Lung (tissue), 12 donors: ENCODE measurements around the gene SUSD4. TPM values are rescaled to one million over a fixed set of nuclear protein-coding genes. Genes with fewer than 3 reads are reported as not detected.
"Not testable (repeated sequence)": the region's sequence is repeated elsewhere in the genome, so short reads cannot be mapped to it uniquely, and the experiment has no call there.

ENCODE experiments used
- ATAC-seq: fragments of 200-7000 bp; cut with Tn5 transposase; one replicate; pipeline ENCODE4 v1.9.1; 2020; ENCODE audit warnings: moderate number of reproducible peaks; ENCODE audit not compliant: insufficient read depth, low FRiP score
- DNase-seq, 3 donors: peaks; one replicate each; pipeline ENCODE4 v3.0.0-alpha.2; 2013 to 2017
- H3K27ac ChIP-seq, 2 donors: one replicate each; pipeline ENCODE4 v1.5.1; 2013; ENCODE audit warnings: mild to moderate bottlenecking in 2 of 2, moderate library complexity in 2 of 2, control low read depth in 1 of 2, inconsistent platforms in 1 of 2, low read depth in 1 of 2, low read length in 1 of 2
- H3K27me3 ChIP-seq, 3 donors: one replicate each; pipeline ENCODE4 v1.5.1; 2013; ENCODE audit warnings: low read length in 2 of 3; ENCODE audit not compliant: control insufficient read depth in 3 of 3, insufficient read depth in 3 of 3
- H3K36me3 ChIP-seq, 4 donors: one replicate each; pipeline ENCODE4 v1.5.1; 2013; ENCODE audit warnings: low read length in 4 of 4, mild to moderate bottlenecking in 1 of 4, moderate library complexity in 1 of 4; ENCODE audit not compliant: control insufficient read depth in 4 of 4, insufficient read depth in 4 of 4
- H3K4me1 ChIP-seq, 5 donors: one replicate each; pipeline ENCODE4 v1.5.1; 2013; ENCODE audit warnings: low read length in 5 of 5, mild to moderate bottlenecking in 2 of 5, moderate library complexity in 1 of 5; ENCODE audit not compliant: control insufficient read depth in 5 of 5, insufficient read depth in 5 of 5
- H3K4me3 ChIP-seq: one replicate; pipeline ENCODE4 v1.5.1; 2013; ENCODE audit warnings: mild to moderate bottlenecking, control low read depth, moderate library complexity
- H3K9ac ChIP-seq, 2 donors: one replicate each; pipeline ENCODE4 v1.5.1; 2013; ENCODE audit warnings: low read length in 2 of 2, control low read depth in 1 of 2; ENCODE audit not compliant: insufficient read depth in 1 of 2
- H3K9me3 ChIP-seq, 4 donors: one replicate each; pipeline ENCODE4 v1.5.1; 2013; ENCODE audit warnings: low read length in 3 of 4, mild to moderate bottlenecking in 1 of 4, moderate library complexity in 1 of 4; ENCODE audit not compliant: control insufficient read depth in 4 of 4, insufficient read depth in 3 of 4
- CTCF ChIP-seq: IDR thresholded peaks from 2 replicates; pipeline ENCODE4 v1.5.1; 2012; ENCODE audit warnings: mild to moderate bottlenecking; ENCODE audit errors: control extremely low read depth, extremely low read depth
- WGBS, 2 donors: extraction: QIAGEN DNeasy Blood & Tissue Kit; methylation state at CpG; one replicate each; pipeline ENCODE4 v1.1.7; 2013; 5-methylcytosine and 5-hydroxymethylcytosine counted together
- polyA plus RNA-seq, 2 donors: library from polyadenylated mRNA; stranded (reverse); fragments of 200-250 nt; gene quantifications; one replicate each; pipeline ENCODE4 v1.2.1, GENCODE V29; 2013
- total RNA-seq, 2 donors: library from RNA; depleted of rRNA in 1 of 2; stranded (reverse); fragments of >200 nt in 1 of 2; gene quantifications; one replicate each; pipeline ENCODE4 v1.2.1, GENCODE V29; 2014 to 2021
- donor health status: control.
- donor health status: control.
- donor health status: Bipolar disorder and iron deficiency.
- donor health status: healthy.
- donor health status: DM: yes; HTN: yes; CAD: no.

SUSD4 gene
- total and polyA plus RNA-seq, 4 donors: 2.8 to 17.0 (median 4.9) TPM

GRCh38 chr1:223253916-223254315 is 110.1 kb downstream of the SUSD4 start:
- no peak for TF ChIP-seq CTCF
- Histone ChIP-seq H3K9me3 (no peaks in the 10 kb centered on the region), H3K9ac (no peak overlapping the region), H3K4me1 (peaks cover 0 to 3% (median 0%) of the 10 kb centered on the region in 5 donors), H3K36me3 (no peaks in the 10 kb centered on the region), H3K4me3 (no peak overlapping the region), H3K27me3 (no peaks in the 10 kb centered on the region), H3K27ac (no peak overlapping the region)
- WGBS, 2 donors: 75 to 98% methylated on average over 3 of the region's 3 CpGs
- DNase-seq (no peak), ATAC-seq (no peak)

- DNase-seq, H3K27ac ChIP-seq, H3K9me3 ChIP-seq, H3K36me3 ChIP-seq, H3K4me3 ChIP-seq, H3K27me3 ChIP-seq, ATAC-seq, H3K9ac ChIP-seq, H3K4me1 ChIP-seq: not testable (repeated sequence)
- 88 to 91% methylated on average over 2 of the region's 2 CpGs for WGBS, 2 donors
Measured at GRCh38 chr1:223251387-223251786, 112.6 kb downstream of the SUSD4 start.

- Histone ChIP-seq H3K9me3 (no peaks in the 10 kb centered on the region), H3K36me3 (no peaks in the 10 kb centered on the region), H3K9ac (no peak overlapping the region), H3K4me3 (no peak overlapping the region), H3K27ac (no peak overlapping the region), H3K4me1 (peaks cover 0 to 3% (median 0%) of the 10 kb centered on the region in 5 donors), H3K27me3 (no peaks in the 10 kb centered on the region)
- DNase-seq (no peak), ATAC-seq (no peak)
- TF ChIP-seq CTCF: no peak
- 88 to 93% methylated on average over 6 of the region's 6 CpGs for WGBS, 2 donors
Measured at GRCh38 chr1:223250632-223251015, 113.4 kb downstream of the SUSD4 start.

- ATAC-seq (no peak), DNase-seq (peak in 1 of 3 donors; percentile 16)
- TF ChIP-seq CTCF: no peak
- WGBS, 2 donors: 39 to 72% methylated on average over 3 of the region's 3 CpGs
- no peaks in the 10 kb centered on the region for H3K9me3 ChIP-seq
- no peaks in the 10 kb centered on the region for H3K36me3 ChIP-seq
- H3K4me3 ChIP-seq: no peak overlapping the region
- H3K4me1 ChIP-seq: peaks cover 0 to 3% (median 0%) of the 10 kb centered on the region in 5 donors
- H3K27ac ChIP-seq: no peak overlapping the region
- H3K27me3 ChIP-seq: no peaks in the 10 kb centered on the region
- no peak overlapping the region for H3K9ac ChIP-seq
Measured at GRCh38 chr1:223249854-223250631, 113.9 kb downstream of the SUSD4 start.
